22Rv1 (cell line): ENCODE measurements around the gene COLEC12.

Source experiments
- CTCF ChIP-seq: fragments of 450-650 bp; IDR thresholded peaks from 2 replicates; pipeline ENCODE4 v1.5.1; 2017; ENCODE audit warnings: mild to moderate bottlenecking
- ZFX ChIP-seq: fragments of 450-650 bp; IDR thresholded peaks from 2 replicates; pipeline ENCODE4 v1.6.1; 2017; ENCODE audit warnings: antibody characterized with exemption, borderline replicate concordance

- no peak for TF ChIP-seq CTCF
- TF ChIP-seq ZFX = no peak
These were observed 55.4 kb downstream of the COLEC12 start for GRCh38 chr18:445055-445454.
